ENCODE results near the gene NAB1. TPM values are rescaled to one million over a fixed set of nuclear protein-coding genes. Genes with fewer than 3 reads are reported as not detected.

The NAB1 gene
- polyA plus RNA-seq, 1 donor from 2014 or later, result 49.8 TPM

- TF ChIP-seq EP300 (conservative IDR thresholded peaks at IDR 0.05; ENCODE audit: poor library complexity, severe bottlenecking) (no peak), POLR2AphosphoS5 (IDR thresholded peaks at IDR 0.05) (no peak), SMC3 (conservative IDR thresholded peaks at IDR 0.05; ENCODE audit: poor library complexity) (no peak), MXI1 (conservative IDR thresholded peaks at IDR 0.05; ENCODE audit: poor library complexity, severe bottlenecking) (no peak), EZH2 (IDR thresholded peaks at IDR 0.05; ENCODE audit: borderline replicate concordance, insufficient read depth, low read length, poor library complexity, severe bottlenecking) (no peak), TAF1 (IDR thresholded peaks at IDR 0.05; ENCODE audit: low read depth) (no peak), REST (IDR thresholded peaks at IDR 0.05; ENCODE audit: borderline replicate concordance) (no peak)
- H3K27ac ChIP-seq (ENCODE audit: low read length), result no peak overlapping the region
- H3K36me3 ChIP-seq (ENCODE audit: insufficient read depth, low read length), result no peaks in the 10 kb centered on the region
- no peak overlapping the region for H2AFZ ChIP-seq (ENCODE audit: low read depth, low read length)
- no peak overlapping the region for H3K9ac ChIP-seq (ENCODE audit: low read length)
- no peak overlapping the region for H3K4me2 ChIP-seq (ENCODE audit: low read length)
- H3K9me3 ChIP-seq (ENCODE audit: low read length), result no peaks in the 10 kb centered on the region
- H3F3A ChIP-seq (ENCODE audit: insufficient read depth, low read length, poor library complexity, severe bottlenecking), result no peaks in the 10 kb centered on the region
- H4K20me1 ChIP-seq (ENCODE audit: insufficient read depth), result no peaks in the 10 kb centered on the region
- H3K27me3 ChIP-seq (ENCODE audit: insufficient read depth, low read depth, low read length), result no peaks in the 10 kb centered on the region
- H3K79me2 ChIP-seq (replicated peaks; ENCODE audit: insufficient read depth, low read length), result peaks cover 6% of the 10 kb centered on the region
- no peak overlapping the region for H3K4me3 ChIP-seq (ENCODE audit: low read length)
- H3K9me2 ChIP-seq (ENCODE audit: insufficient read depth, low read length), result no peaks in the 10 kb centered on the region
Measured at GRCh38 chr2:190666895-190667294, 18.0 kb downstream of the NAB1 start.

GRCh38 chr2:190668892-190669291 lies 20.0 kb downstream of the NAB1 start:
- no peaks in the 10 kb centered on the region for H3K9me2 ChIP-seq (ENCODE audit: insufficient read depth, low read length)
- no peak overlapping the region for H3K4me2 ChIP-seq (ENCODE audit: low read length)
- H2AFZ ChIP-seq (ENCODE audit: low read depth, low read length), result no peak overlapping the region
- no peak overlapping the region for H3K4me3 ChIP-seq (ENCODE audit: low read length)
- TF ChIP-seq EZH2 (IDR thresholded peaks at IDR 0.05; ENCODE audit: borderline replicate concordance, insufficient read depth, low read length, poor library complexity, severe bottlenecking) (no peak), POLR2AphosphoS5 (IDR thresholded peaks at IDR 0.05) (no peak), TAF1 (IDR thresholded peaks at IDR 0.05; ENCODE audit: low read depth) (no peak), REST (IDR thresholded peaks at IDR 0.05; ENCODE audit: borderline replicate concordance) (no peak), CTCF (IDR thresholded peaks at IDR 0.05; ENCODE audit: poor library complexity, severe bottlenecking) (no peak), MXI1 (conservative IDR thresholded peaks at IDR 0.05; ENCODE audit: poor library complexity, severe bottlenecking) (no peak), EP300 (conservative IDR thresholded peaks at IDR 0.05; ENCODE audit: poor library complexity, severe bottlenecking) (no peak), SMC3 (conservative IDR thresholded peaks at IDR 0.05; ENCODE audit: poor library complexity) (no peak), RAD21 (conservative IDR thresholded peaks at IDR 0.05) (no peak)
- no peaks in the 10 kb centered on the region for H3F3A ChIP-seq (ENCODE audit: insufficient read depth, low read length, poor library complexity, severe bottlenecking)
- no peaks in the 10 kb centered on the region for H3K9me3 ChIP-seq (ENCODE audit: low read length)
- no peak overlapping the region for H3K9ac ChIP-seq (ENCODE audit: low read length)
- H3K27ac ChIP-seq (ENCODE audit: low read length), result no peak overlapping the region
- no peaks in the 10 kb centered on the region for H4K20me1 ChIP-seq (ENCODE audit: insufficient read depth)
- H3K79me2 ChIP-seq (replicated peaks; ENCODE audit: insufficient read depth, low read length), result peaks cover 6% of the 10 kb centered on the region
- no peaks in the 10 kb centered on the region for H3K27me3 ChIP-seq (ENCODE audit: insufficient read depth, low read depth, low read length)
- no peaks in the 10 kb centered on the region for H3K36me3 ChIP-seq (ENCODE audit: insufficient read depth, low read length)
